Motor neuron (in vitro differentiated cells): Measurements from ENCODE around the gene OTOGL. TPM values are rescaled to one million over a fixed set of nuclear protein-coding genes. Genes with fewer than 3 reads are reported as not detected.
A peak's percentile ranks its signal among the peaks of the same experiment; 100 is the strongest.

Experiments used
- ATAC-seq, 8 experiments: fragments of 200-7000 bp; cut with Tn5 transposase; replicated peaks in 6 of 8; 2 replicates each; pipeline ENCODE4 v1.8.0; 2021; ENCODE audit warnings: mild to moderate bottlenecking in 8 of 8, moderate library complexity in 8 of 8
- H3K27ac ChIP-seq, 2 donors: fragments of 250-450 bp; sonication (Bioruptor Pico); 2 replicates each; pipeline ENCODE4 v1.9.0; 2021; ENCODE audit warnings: antibody characterized with exemption in 2 of 2, mild to moderate bottlenecking in 2 of 2, moderate library complexity in 1 of 2
- H3K4me1 ChIP-seq, 2 donors: fragments of 250-450 bp; sonication (Bioruptor Pico); replicated peaks in 1 of 2; 2 replicates each; pipeline ENCODE4 v1.6.1; 2021; ENCODE audit warnings: antibody characterized with exemption in 2 of 2, mild to moderate bottlenecking in 2 of 2, moderate library complexity in 1 of 2
- H3K4me3 ChIP-seq, 5 donors: fragments of 250-450 bp; sonication (Bioruptor Pico); 2 replicates each; pipeline ENCODE4 v1.9.0; 2021; ENCODE audit warnings: antibody characterized with exemption in 5 of 5, mild to moderate bottlenecking in 5 of 5, moderate library complexity in 4 of 5
- WGBS, 10 experiments: fragments of 450-650 bp; shearing (Covaris generic); methylation state at CpG; one replicate each; pipeline ENCODE4 v1.0.0; 2022; 5-methylcytosine and 5-hydroxymethylcytosine counted together
- in situ Hi-C, 9 experiments: fragments of 400-800 bp; cut with MboI; loops; one replicate each; pipeline ENCODE4 v1.15.0; 2021; ENCODE audit warnings: low sequenced_read_pairs in 9 of 9, low pct_unique_long_range_greater_than_20kb in 2 of 9; ENCODE audit not compliant: unreplicated experiment in 9 of 9
- total RNA-seq, 8 experiments: library from RNA; unstranded; fragments of 300-600 nt; gene quantifications; 2 replicates each; pipeline versions ENCODE4 v1.2.3 to v1.2.4, GENCODE V29; 2022

The OTOGL gene
- total RNA-seq, 8 experiments from 2014 or later, result 0.05 to 6.7 (median 0.42) TPM

DNA sequence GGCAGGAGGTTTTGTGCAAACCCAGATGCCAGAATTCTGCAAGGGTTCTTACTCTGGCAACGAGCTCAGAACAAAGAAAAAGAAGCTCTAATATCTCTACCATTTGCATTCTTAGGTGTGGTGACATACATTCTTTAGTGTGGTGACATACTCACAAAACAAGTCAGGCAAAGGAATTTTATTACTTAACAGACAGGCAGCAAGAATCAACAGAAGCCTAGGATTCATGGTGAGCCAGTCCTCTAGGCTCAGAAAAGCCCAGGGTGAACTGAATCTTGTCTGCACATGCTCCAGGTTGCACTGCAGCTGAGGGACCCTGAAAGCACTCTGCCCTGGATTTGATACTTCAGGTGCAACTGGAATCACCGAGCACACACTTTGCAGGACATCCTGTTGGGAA lies 222.3 kb downstream of the OTOGL start:
- H3K4me3 ChIP-seq, result no peak overlapping the region
- 0 to 100% (median 67%) methylated on average over 1 to 2 of the region's 2 CpGs; no CpG with 5 or more reads in 1 of the 10 experiments for whole genome bisulfite sequencing, 10 experiments
- ATAC-seq, result peak in 4 of 8 experiments; percentile 13 to 84 (median 74)
- H3K4me1 ChIP-seq, result no peaks in the 10 kb centered on the region
- in situ Hi-C loops, result no loop called here
- no peak overlapping the region for H3K27ac ChIP-seq

DNA sequence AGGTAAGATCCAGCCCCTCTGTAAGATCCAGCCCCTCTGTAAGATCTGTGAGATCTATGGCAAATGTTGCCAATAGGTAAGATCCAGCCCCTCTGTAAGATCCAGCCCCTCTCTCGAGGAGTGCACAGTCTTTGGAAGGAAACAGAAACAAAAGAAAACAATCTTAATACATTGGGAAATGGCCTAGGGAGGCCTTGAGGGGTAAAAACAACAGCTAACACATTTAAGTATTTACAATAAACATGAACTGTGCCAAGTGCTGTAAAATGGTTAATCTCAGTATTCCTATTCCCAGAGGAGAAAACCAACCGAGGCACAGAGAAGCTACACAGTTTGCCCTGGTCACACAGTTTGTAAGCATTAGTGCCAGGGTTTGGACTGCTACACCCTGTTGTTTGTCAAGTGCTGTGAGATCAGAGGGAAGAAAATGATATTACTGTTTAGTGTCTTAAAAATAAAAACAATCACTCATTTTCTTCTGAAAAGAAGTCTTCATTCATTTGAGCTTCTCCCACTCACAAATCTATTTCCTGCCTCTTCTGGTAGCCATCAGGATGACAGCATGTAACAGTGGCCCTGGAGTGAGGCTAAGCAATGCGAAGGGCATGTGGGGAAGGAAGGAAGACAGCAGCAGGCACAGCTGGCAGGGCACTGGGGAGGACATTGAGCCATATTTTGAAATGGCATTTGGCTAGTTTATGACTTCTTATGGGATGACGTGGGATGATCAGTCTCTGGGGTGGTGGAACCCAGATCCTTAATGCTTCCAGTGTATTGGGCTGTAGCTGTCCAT lies 226.0 kb downstream of the OTOGL start:
- ATAC-seq, result no peak
- Histone ChIP-seq H3K4me1 (no peaks in the 10 kb centered on the region), H3K27ac (no peak overlapping the region), H3K4me3 (no peak overlapping the region)
- in situ Hi-C loops, result no loop called here
- WGBS, 10 experiments, result 23 to 100% (median 75%) methylated on average over 1 to 3 of the region's 4 CpGs; no CpG with 5 or more reads in 2 of the 10 experiments

DNA sequence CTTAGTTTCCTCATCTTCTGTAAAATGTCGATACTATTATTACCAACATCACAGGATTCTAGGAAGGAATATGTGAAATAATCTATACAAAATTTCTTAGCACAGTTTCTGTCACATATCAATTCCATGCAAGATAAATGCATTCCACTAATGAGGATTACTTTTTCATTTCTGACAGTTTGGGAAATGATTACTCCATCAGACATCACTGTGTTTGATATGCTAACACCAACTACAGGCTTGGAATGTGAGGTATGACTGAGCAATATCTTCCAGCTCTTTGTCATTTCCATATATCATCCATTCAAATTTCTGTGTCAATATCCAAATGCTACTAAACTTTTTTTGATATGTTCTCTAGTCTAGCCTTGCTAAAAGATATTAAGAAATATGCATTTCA lies 233.5 kb downstream of the OTOGL start:
- peak in 2 of 8 experiments; percentile 17 to 49 for ATAC-seq
- 20 to 100% (median 100%) methylated on average over 1 of the region's 1 CpG for WGBS, 10 experiments
- Histone ChIP-seq H3K4me3 (no peak overlapping the region), H3K4me1 (no peaks in the 10 kb centered on the region), H3K27ac (no peak overlapping the region)
- in situ Hi-C loops, result no loop called here

DNA sequence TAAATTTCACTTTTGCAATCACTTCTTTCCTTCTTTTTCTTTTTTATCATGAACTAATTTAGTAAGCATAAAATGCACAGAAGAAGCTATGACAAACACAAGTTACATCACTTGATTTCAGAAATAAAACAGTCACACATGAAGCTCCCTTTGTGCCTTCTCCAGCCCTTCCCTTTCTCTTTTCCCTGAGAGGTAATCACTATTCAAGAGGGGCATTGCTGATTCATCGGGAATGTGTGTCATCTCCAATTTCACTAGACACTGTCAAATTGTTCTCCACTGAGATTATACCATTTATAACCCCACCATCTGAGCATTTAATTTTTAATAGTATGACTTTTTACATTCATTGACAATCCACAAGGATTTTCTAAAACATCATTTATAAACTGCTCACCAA lies 253.1 kb downstream of the OTOGL start:
- Histone ChIP-seq H3K4me1 (peaks cover 0 to 5% of the 10 kb centered on the region in 2 donors), H3K4me3 (no peak overlapping the region), H3K27ac (no peak overlapping the region)
- in situ Hi-C loops, result no loop called here
- WGBS, 10 experiments, result 17 to 83% (median 33%) methylated on average over 1 of the region's 1 CpG; no CpG with 5 or more reads in 3 of the 10 experiments
- ATAC-seq, result peak in 4 of 8 experiments; percentile 50 to 79 (median 57)

DNA sequence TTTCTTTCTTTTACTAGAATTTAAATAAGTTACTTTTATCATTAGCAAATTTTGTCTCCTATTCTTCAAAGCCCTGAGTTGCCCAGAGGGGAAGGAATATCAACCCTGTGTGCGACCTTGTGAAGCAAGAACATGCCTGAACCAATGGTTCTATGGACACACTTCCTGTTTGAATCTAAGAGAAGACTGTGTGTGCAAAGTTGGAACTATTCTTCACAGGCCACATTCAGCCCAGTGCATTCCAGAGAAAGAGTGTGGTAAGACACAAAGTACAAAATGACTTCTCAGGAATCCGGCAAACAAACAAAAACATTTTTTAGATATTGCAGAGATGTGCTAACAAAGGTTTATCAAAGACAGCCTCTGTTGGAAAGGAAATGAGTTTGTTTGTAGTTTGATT lies 253.9 kb downstream of the OTOGL start:
- H3K27ac ChIP-seq, result no peak overlapping the region
- peaks cover 0 to 5% of the 10 kb centered on the region in 2 donors for H3K4me1 ChIP-seq
- ATAC-seq, result no peak
- in situ Hi-C loops, result no loop called here
- 74 to 100% (median 100%) methylated on average over 1 to 2 of the region's 2 CpGs; no CpG with 5 or more reads in 1 of the 10 experiments for WGBS, 10 experiments
- H3K4me3 ChIP-seq, result no peak overlapping the region

DNA sequence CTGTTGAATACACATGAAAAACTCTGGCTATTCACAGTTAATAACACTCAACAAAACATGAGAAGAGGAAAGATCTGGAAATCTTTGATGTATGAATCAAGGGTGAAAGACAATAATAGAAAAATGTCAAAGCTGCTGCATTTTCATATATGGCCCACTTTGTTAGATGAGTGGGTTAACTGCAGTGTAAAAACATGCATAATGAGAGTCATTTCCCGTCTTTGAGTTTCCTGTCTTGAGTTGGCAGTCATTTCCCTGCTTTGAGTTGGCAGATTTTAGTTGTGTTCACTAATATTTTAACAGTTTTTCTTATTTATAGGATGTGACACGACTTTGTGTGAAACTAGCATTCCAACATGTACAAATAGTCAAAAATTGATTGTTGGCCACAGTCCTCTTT lies 256.8 kb downstream of the OTOGL start:
- Histone ChIP-seq H3K4me1 (peaks cover 0 to 5% of the 10 kb centered on the region in 2 donors), H3K4me3 (no peak overlapping the region), H3K27ac (no peak overlapping the region)
- in situ Hi-C loops, result no loop called here
- 15 to 67% (median 50%) methylated on average over 1 to 2 of the region's 2 CpGs for WGBS, 10 experiments
- ATAC-seq, result peak in 1 of 8 experiments; percentile 31

DNA sequence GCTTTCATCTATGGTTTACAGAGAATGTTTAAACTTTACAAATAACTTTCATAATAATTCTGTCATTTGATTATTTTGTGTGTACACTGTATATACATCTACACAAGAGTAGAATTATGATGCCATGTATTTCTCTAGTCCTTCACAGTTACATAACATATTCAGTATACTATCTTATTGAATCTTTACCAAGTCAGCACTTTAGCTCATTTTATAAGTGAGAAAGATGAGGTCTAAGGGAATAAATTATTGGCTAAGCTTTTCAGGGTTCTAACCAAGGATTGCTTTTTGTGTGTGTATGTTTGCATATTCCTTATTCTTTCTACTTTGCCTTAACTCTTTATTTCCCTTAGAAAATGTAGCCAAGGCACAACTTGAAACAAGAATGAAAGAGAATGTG lies 260.4 kb downstream of the OTOGL start:
- no peak for ATAC-seq
- Histone ChIP-seq H3K27ac (no peak overlapping the region), H3K4me3 (no peak overlapping the region), H3K4me1 (peaks cover 0 to 5% of the 10 kb centered on the region in 2 donors)
- in situ Hi-C loops, result no loop called here

DNA sequence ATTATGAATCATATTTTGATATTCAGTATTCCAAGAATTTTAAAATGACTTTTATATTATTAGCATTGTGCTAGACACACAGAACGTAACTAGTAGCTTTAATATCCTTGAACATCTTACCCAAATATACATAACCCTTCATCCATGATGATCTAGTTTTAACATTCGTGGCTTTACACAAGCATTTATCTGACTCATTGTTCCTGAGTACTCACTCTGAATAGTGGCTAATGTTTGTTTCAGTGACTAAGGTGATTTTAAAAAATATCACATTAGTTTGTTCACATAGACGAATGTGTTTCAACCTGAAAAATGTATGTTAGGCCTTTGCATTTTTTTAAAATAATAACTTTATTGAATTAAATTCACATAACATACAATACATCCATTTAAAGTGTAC lies 264.7 kb downstream of the OTOGL start:
- no peak for ATAC-seq
- Histone ChIP-seq H3K27ac (no peak overlapping the region), H3K4me3 (no peak overlapping the region), H3K4me1 (no peaks in the 10 kb centered on the region)
- in situ Hi-C loops, result no loop called here
- 38 to 93% (median 83%) methylated on average over 1 to 3 of the region's 3 CpGs for WGBS, 10 experiments

DNA sequence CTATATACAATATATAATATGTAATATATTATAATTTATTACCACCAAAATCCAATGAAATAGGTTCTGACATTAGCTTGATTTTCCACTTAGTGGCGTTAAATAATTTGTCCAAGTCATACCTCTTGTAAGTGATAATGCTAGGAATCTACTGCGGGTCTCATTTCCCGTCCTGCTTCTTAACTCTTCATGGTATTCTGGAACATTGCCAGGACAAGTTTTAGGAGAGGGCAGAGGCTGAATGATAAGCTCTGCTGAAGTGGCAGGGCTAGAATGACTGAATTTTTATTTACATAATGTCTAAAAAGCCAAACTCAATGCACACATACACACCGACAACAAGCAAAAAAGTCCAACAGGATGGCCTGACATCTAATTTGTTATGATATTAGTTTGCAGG lies 274.3 kb downstream of the OTOGL start:
- no peak for ATAC-seq
- no peak overlapping the region for H3K27ac ChIP-seq
- 53 to 100% (median 90%) methylated on average over 1 to 4 of the region's 4 CpGs; no CpG with 5 or more reads in 1 of the 10 experiments for WGBS, 10 experiments
- H3K4me1 ChIP-seq, result no peaks in the 10 kb centered on the region
- H3K4me3 ChIP-seq, result no peak overlapping the region
- in situ Hi-C loops, result no loop called here

DNA sequence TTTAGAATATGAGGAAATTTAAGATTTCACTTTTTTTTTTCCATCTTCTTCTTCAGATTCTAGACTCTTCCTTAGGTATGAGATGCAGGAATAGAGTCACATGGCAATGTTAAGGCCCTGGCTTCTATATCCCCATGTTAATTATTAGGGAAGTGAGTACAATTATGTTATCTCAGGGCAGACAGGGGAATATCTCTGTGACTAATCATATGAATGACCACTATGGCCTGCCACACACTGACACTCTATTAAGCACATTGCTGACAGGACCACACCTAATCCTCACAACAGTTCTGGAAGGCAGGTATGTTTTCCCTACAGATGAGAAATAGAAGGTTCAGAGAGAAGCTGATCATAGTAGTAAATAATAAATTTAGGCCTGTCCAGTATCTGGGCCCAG lies 275.3 kb downstream of the OTOGL start:
- no peak overlapping the region for H3K4me3 ChIP-seq
- no peak overlapping the region for H3K27ac ChIP-seq
- peak in 2 of 8 experiments; percentile 53 to 61 for ATAC-seq
- in situ Hi-C loops, result no loop called here
- no peaks in the 10 kb centered on the region for H3K4me1 ChIP-seq

DNA sequence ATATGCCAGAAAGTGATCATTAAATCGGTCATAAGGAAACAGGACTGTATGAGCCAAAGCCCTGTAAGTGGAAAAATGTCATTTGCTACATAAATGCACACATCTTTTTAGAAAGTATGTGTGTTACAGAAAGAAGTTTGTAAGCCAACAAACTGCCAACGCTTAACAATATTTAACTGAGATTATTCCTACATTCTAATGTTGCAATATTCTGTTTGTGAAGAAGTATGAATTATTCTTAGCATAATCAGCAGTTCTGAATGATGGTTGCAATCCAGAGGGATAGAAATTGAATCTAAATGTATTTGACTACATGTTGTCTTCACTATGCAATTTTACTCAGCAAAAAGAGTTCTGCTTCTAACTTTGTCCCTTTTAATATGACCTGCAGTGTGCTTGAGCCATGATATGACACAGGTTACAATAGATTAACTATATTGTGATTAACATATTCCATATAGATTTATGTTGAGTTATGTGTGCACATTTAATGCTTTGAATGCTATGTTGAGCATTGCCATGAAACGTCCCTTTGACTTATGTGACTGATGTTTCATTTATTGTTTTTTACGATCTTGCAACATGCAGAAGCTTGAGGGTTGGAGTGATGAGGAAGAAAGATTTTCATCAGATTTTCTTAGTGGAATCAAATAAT lies 277.9 kb downstream of the OTOGL start:
- no peaks in the 10 kb centered on the region for H3K4me1 ChIP-seq
- ATAC-seq, result peak in 2 of 8 experiments; percentile 56 to 69
- H3K27ac ChIP-seq, result no peak overlapping the region
- WGBS, 10 experiments, result 34 to 100% (median 81%) methylated on average over 1 to 4 of the region's 4 CpGs
- in situ Hi-C loops, result no loop called here
- no peak overlapping the region for H3K4me3 ChIP-seq

DNA sequence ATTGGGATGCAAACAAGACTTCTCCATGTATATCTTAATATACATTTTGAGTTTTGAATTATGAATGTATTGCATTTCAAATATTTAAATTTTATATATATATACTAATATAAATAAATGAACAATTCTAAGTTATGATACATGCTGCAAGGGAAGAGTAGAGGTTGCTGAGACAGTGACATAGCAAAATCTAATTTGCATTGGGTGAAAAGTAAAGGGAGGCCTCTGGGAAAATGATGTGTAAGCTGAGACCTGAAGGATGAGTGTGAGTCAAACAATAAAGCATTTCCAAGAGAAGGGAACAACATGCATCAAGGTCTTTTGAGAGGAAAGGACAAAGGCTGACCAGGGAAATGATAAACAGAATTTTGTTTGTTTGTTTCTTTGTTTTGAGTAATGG lies 281.8 kb downstream of the OTOGL start:
- H3K4me3 ChIP-seq, result no peak overlapping the region
- no peak overlapping the region for H3K27ac ChIP-seq
- in situ Hi-C loops, result no loop called here
- no peaks in the 10 kb centered on the region for H3K4me1 ChIP-seq
- ATAC-seq, result peak in 3 of 8 experiments; percentile 22 to 72 (median 58)

DNA sequence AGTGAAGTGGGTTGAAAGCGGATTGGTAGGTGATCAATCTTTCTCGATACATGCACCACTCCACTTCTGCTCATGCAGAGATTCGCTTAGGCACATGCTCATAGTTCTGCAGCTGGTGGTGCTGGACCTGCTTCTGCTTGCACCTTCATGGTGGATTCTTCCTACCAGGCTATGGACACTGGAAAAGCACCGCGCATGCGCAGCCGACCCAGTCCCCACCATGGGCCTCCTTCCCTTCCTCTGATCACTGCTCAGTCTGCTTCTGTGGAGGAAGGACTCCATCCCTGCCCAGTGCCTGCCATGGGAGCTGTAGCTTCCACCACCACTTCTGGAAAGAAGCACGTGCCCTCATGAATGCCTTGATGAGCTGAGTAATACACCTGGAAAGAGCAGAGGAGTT lies 282.9 kb downstream of the OTOGL start:
- in situ Hi-C loops, result no loop called here
- H3K4me1 ChIP-seq, result no peaks in the 10 kb centered on the region
- WGBS, 10 experiments, result 32 to 97% (median 88%) methylated on average over 1 to 8 of the region's 8 CpGs; no CpG with 5 or more reads in 2 of the 10 experiments
- no peak for ATAC-seq
- no peak overlapping the region for H3K27ac ChIP-seq
- H3K4me3 ChIP-seq, result no peak overlapping the region
